H1 (cell line): ENCODE data around the gene NPHP4. TPM values are rescaled to one million over a fixed set of nuclear protein-coding genes. Genes with fewer than 3 reads are reported as not detected.

Source experiments
- ASH2L ChIP-seq: fragments of 200-600, 300-600 bp; sonication (generic); IDR thresholded peaks from one replicate; pipeline ENCODE4 v1.7.1; 2017; ENCODE audit warnings: low read length
- BCL11A ChIP-seq, 2 experiments: IDR thresholded peaks; one replicate each; pipeline ENCODE4 v1.6.1; 2011; ENCODE audit warnings: low read depth in 2 of 2, low read length in 2 of 2, mild to moderate bottlenecking in 2 of 2
- BRCA1 ChIP-seq: IDR thresholded peaks from 2 replicates; pipeline ENCODE4 v1.6.1; 2012; ENCODE audit warnings: low read depth, low read length, improper control_type of control experiment
- CEBPB ChIP-seq: IDR thresholded peaks from 2 replicates; pipeline ENCODE4 v1.6.1; 2012; ENCODE audit warnings: low read depth, low read length
- EP300 ChIP-seq, 2 experiments: IDR thresholded peaks; 1 replicate in 1 of 2; 2 replicates in 1 of 2; pipeline ENCODE4 v1.6.1; 2011 to 2012; ENCODE audit warnings: low read depth in 2 of 2, low read length in 2 of 2, mild to moderate bottlenecking in 2 of 2, borderline replicate concordance in 1 of 2, inconsistent platforms in 1 of 2, moderate library complexity in 1 of 2
- JUN ChIP-seq: IDR thresholded peaks from 2 replicates; pipeline ENCODE4 v1.6.1; 2011; ENCODE audit warnings: low read depth, mild to moderate bottlenecking, improper control_type of control experiment, low read length
- POLR2A ChIP-seq, 2 experiments: IDR thresholded peaks; 1 replicate in 1 of 2; 2 replicates in 1 of 2; pipeline ENCODE4 v1.6.1; 2011; ENCODE audit warnings: low read depth in 2 of 2, low read length in 2 of 2, mild to moderate bottlenecking in 2 of 2; ENCODE audit errors: control extremely low read depth in 1 of 2
- POLR2AphosphoS5 ChIP-seq: IDR thresholded peaks from 2 replicates; pipeline ENCODE4 v1.6.1; 2011; ENCODE audit warnings: low read depth, low read length
- RBBP5 ChIP-seq: IDR thresholded peaks from 2 replicates; pipeline ENCODE4 v1.7.1; 2012; ENCODE audit warnings: low read depth, mild to moderate bottlenecking, inconsistent platforms, low read length, moderate library complexity, borderline replicate concordance
- RNF2 ChIP-seq: fragments of 200-900, 300-1000 bp; sonication (generic); IDR thresholded peaks from 2 replicates; pipeline ENCODE4 v1.7.1; 2016; ENCODE audit warnings: borderline replicate concordance, low read depth, mild to moderate bottlenecking, antibody characterized with exemption, low read length; ENCODE audit not compliant: poor library complexity, severe bottlenecking; ENCODE audit errors: missing control alignments
- TCF12 ChIP-seq: IDR thresholded peaks from 2 replicates; pipeline ENCODE4 v1.6.1; 2011; ENCODE audit warnings: low read depth, mild to moderate bottlenecking, low read length
- YY1 ChIP-seq: IDR thresholded peaks from 2 replicates; pipeline ENCODE4 v1.6.1; 2011; ENCODE audit warnings: low read depth, mild to moderate bottlenecking, low read length
- polyA plus RNA-seq, 7 experiments: library from polyadenylated mRNA; depleted of rRNA in 3 of 7; stranded (reverse) in 5 of 7; unstranded in 2 of 7; fragments of >200 nt in 5 of 7; fragments of 200-250 nt in 2 of 7; gene quantifications; 1 replicate in 5 of 7; 2 replicates in 1 of 7; 4 replicates in 1 of 7; pipeline versions ENCODE4 v1.2.1 to v1.2.3, GENCODE V29; 2011 to 2013; ENCODE audit warnings: missing spikeins in 2 of 7, mixed read lengths in 2 of 7
- total RNA-seq: library from RNA; stranded (reverse); fragmentation: NEBNext Ultra II Directional; extraction: Animal tissue kit (Norgen Biotek cat#: 25700); gene quantifications from 2 replicates; pipeline ENCODE4 v1.2.1, GENCODE V29; 2021
- TF ChIP-seq, protein P1 (sequence below): IDR thresholded peaks from 2 replicates; pipeline ENCODE4 v1.6.1; 2012; ENCODE audit warnings: low read length, inconsistent platforms

NPHP4 gene
- total and polyA plus RNA-seq, 2 of the 8 experiments (the other 6 are each of a cell fraction or from before 2014, with no cell fraction given) = 5.8 to 14.0 TPM

GRCh38 chr1:5888606-5889211, 103.5 kb downstream of the NPHP4 start (continued):
- TF ChIP-seq EP300 (IDR thresholded peaks at IDR 0.05; ENCODE audit: borderline replicate concordance in 1 of 2, low read depth in 2 of 2, low read length in 2 of 2) (no peak), ASH2L (no peak), JUN (no peak), TCF12 (no peak), RBBP5 (no peak), POLR2AphosphoS5 (no peak), CEBPB (no peak), RNF2 (no peak), POLR2A (IDR thresholded peaks at IDR 0.05; ENCODE audit: control extremely low read depth in 1 of 2, low read depth in 2 of 2, low read length in 2 of 2) (no peak), YY1 (peak; percentile 85), BRCA1 (no peak), BCL11A (IDR thresholded peaks at IDR 0.05; ENCODE audit: low read depth in 2 of 2, low read length in 2 of 2) (no peak)
- TF ChIP-seq, protein P1, sequence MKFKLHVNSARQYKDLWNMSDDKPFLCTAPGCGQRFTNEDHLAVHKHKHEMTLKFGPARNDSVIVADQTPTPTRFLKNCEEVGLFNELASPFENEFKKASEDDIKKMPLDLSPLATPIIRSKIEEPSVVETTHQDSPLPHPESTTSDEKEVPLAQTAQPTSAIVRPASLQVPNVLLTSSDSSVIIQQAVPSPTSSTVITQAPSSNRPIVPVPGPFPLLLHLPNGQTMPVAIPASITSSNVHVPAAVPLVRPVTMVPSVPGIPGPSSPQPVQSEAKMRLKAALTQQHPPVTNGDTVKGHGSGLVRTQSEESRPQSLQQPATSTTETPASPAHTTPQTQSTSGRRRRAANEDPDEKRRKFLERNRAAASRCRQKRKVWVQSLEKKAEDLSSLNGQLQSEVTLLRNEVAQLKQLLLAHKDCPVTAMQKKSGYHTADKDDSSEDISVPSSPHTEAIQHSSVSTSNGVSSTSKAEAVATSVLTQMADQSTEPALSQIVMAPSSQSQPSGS = no peak
